T-helper 2 cell treated with Interferon-gamma antibody and Interleukin-4, amounts not matched to agents 5 μg/mL and 100 μg/mL, for 36 hours (primary cell): Measurements from ENCODE around the gene LAD1.

Source experiments
- DNase-seq: peaks from one replicate; pipeline ENCODE4 v3.0.0; 2021; ENCODE audit warnings: low spot score
- H3K27ac Mint-ChIP-seq: one replicate; pipeline ENCODE4 v1.8.0; 2021; ENCODE audit warnings: mild to moderate bottlenecking, mixed read lengths
- H3K27me3 Mint-ChIP-seq: one replicate; pipeline ENCODE4 v1.8.0; 2021; ENCODE audit warnings: low read depth, mixed read lengths
- H3K36me3 Mint-ChIP-seq: one replicate; pipeline ENCODE4 v1.8.0; 2021; ENCODE audit warnings: low read depth, mixed read lengths
- H3K4me1 Mint-ChIP-seq: one replicate; pipeline ENCODE4 v1.8.0; 2021; ENCODE audit warnings: low read depth, mixed read lengths
- H3K4me3 Mint-ChIP-seq: one replicate; pipeline ENCODE4 v1.8.0; 2022; ENCODE audit warnings: mild to moderate bottlenecking, moderate library complexity, mixed read lengths
- H3K9me3 Mint-ChIP-seq: one replicate; pipeline ENCODE4 v1.8.0; 2021; ENCODE audit warnings: mixed read lengths

The LAD1 gene

DNA sequence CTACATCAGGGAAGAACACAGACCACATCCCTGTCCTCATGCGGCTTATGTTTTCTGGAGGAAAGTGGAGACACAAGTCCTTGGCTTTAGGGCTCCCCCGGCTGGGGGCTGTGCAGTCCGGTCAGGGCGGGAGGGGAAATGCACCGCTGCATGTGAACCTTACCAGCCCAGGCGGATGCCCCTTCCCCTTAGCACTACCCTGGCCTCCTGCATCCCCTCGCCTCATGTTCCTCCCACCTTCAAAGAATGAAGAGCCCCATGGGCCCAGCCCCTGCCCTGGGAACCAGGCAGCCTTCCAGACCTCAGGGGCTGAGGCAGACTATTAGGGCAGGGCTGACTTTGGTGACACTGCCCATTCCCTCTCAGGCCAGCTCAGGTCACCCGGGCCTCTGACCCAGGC is 67.1 kb downstream of the LAD1 start:
- Mint-ChIP-seq H3K36me3 (no peaks in the 10 kb centered on the region), H3K4me1 (no peaks in the 10 kb centered on the region), H3K27ac (no peak overlapping the region), H3K9me3 (no peaks in the 10 kb centered on the region), H3K4me3 (no peak overlapping the region), H3K27me3 (peaks cover 2% of the 10 kb centered on the region)
- DNase-seq: no peak

- H3K9me3 Mint-ChIP-seq: no peaks in the 10 kb centered on the region
- no peak for DNase-seq
- peaks cover 4% of the 10 kb centered on the region for H3K27me3 Mint-ChIP-seq
- H3K27ac Mint-ChIP-seq: no peak overlapping the region
- no peak overlapping the region for H3K4me3 Mint-ChIP-seq
- H3K4me1 Mint-ChIP-seq: no peaks in the 10 kb centered on the region
- H3K36me3 Mint-ChIP-seq: no peaks in the 10 kb centered on the region
Measured at GRCh38 chr1:201331166-201331565, 68.0 kb downstream of the LAD1 start.
